HG02981 (cell line): Measurements from ENCODE around the gene CNTRL.
"Not testable (repeated sequence)": the region's sequence is repeated elsewhere in the genome, so short reads cannot be mapped to it uniquely, and the experiment has no call there.

Source experiments
- ATAC-seq: cut with Tn5 transposase; IDR thresholded peaks from one replicate; pipeline ENCODE4 v1.9.1; 2021; ENCODE audit warnings: mild to moderate bottlenecking, moderate library complexity; ENCODE audit not compliant: unreplicated experiment

The CNTRL gene

GRCh38 chr9:121178676-121179372 lies 104.1 kb downstream of the CNTRL start:
- ATAC-seq = no peak

- not testable (repeated sequence) for ATAC-seq
Observed at GRCh38 chr9:121179373-121179721, 104.6 kb downstream of the CNTRL start.

GRCh38 chr9:121179930-121180681 lies 105.4 kb downstream of the CNTRL start:
- no peak for ATAC-seq

GRCh38 chr9:121182101-121182836 lies 107.5 kb downstream of the CNTRL start:
- no peak for ATAC-seq

GRCh38 chr9:121182989-121183388 lies 108.2 kb downstream of the CNTRL start:
- no peak for ATAC-seq

- no peak for ATAC-seq
Observed at GRCh38 chr9:121183666-121184423, 109.1 kb downstream of the CNTRL start.

GRCh38 chr9:121184463-121184862 lies 109.7 kb downstream of the CNTRL start:
- ATAC-seq = no peak

- ATAC-seq = no peak
Observed at GRCh38 chr9:121185178-121185745, 110.5 kb downstream of the CNTRL start.

GRCh38 chr9:121185774-121186403 lies 111.1 kb downstream of the CNTRL start:
- ATAC-seq = no peak

- ATAC-seq = no peak
Observed at GRCh38 chr9:121187636-121188305, 113.0 kb downstream of the CNTRL start.

GRCh38 chr9:121189006-121189405 lies 114.3 kb downstream of the CNTRL start:
- no peak for ATAC-seq

- no peak for ATAC-seq
Observed at GRCh38 chr9:121189660-121190059, 114.9 kb downstream of the CNTRL start.

- ATAC-seq = no peak
Observed at GRCh38 chr9:121191235-121191634, 116.5 kb downstream of the CNTRL start.

- ATAC-seq = no peak
Observed at GRCh38 chr9:121192518-121192917, 117.8 kb downstream of the CNTRL start.

GRCh38 chr9:121192959-121193640 lies 118.3 kb downstream of the CNTRL start:
- no peak for ATAC-seq

GRCh38 chr9:121194730-121195129 lies 120.0 kb downstream of the CNTRL start:
- ATAC-seq = no peak

GRCh38 chr9:121196389-121196788 lies 121.6 kb downstream of the CNTRL start:
- ATAC-seq = peak; percentile 49

GRCh38 chr9:121197132-121197531 lies 122.4 kb downstream of the CNTRL start:
- ATAC-seq = no peak

- ATAC-seq = no peak
Observed at GRCh38 chr9:121198512-121199042, 123.8 kb downstream of the CNTRL start.
